SJCRH30 (cell line): ENCODE measurements around the gene C16orf95. TPM values are rescaled to one million over a fixed set of nuclear protein-coding genes. Genes with fewer than 3 reads are reported as not detected.

Source experiments
- DNase-seq, 2 experiments: peaks; one replicate each; pipeline ENCODE4 v3.0.0-alpha.2; 2015 to 2020
- H3K27ac ChIP-seq: fragments of 250-450 bp; sonication (Bioruptor Pico); 2 replicates; pipeline ENCODE4 v1.5.1; 2020; ENCODE audit warnings: mild to moderate bottlenecking, moderate library complexity
- H3K27me3 ChIP-seq: fragments of 250-450 bp; sonication (Bioruptor Pico); 2 replicates; pipeline ENCODE4 v1.5.1; 2020; ENCODE audit warnings: mild to moderate bottlenecking, moderate library complexity
- H3K36me3 ChIP-seq: fragments of 250-450 bp; sonication (Bioruptor Pico); 2 replicates; pipeline ENCODE4 v1.5.1; 2020; ENCODE audit warnings: mild to moderate bottlenecking, moderate library complexity
- H3K4me1 ChIP-seq: fragments of 250-450 bp; sonication (Bioruptor Pico); 2 replicates; pipeline ENCODE4 v1.5.1; 2020; ENCODE audit warnings: mild to moderate bottlenecking, moderate library complexity
- H3K4me3 ChIP-seq: fragments of 250-450 bp; sonication (Bioruptor Pico); 2 replicates; pipeline ENCODE4 v1.5.1; 2020; ENCODE audit warnings: mild to moderate bottlenecking, moderate library complexity
- H3K9me3 ChIP-seq: fragments of 250-450 bp; sonication (Bioruptor Pico); replicated peaks from 2 replicates; pipeline ENCODE4 v1.5.1; 2020; ENCODE audit warnings: mild to moderate bottlenecking, moderate library complexity
- total RNA-seq: library from RNA; depleted of rRNA; stranded (reverse); fragments of >200 nt; shearing (Covaris generic); gene quantifications from 2 replicates; pipeline ENCODE4 v1.2.3, GENCODE V29; 2014

Gene C16orf95
- total RNA-seq, 1 experiment from 2014 or later = 1.5 TPM

DNA sequence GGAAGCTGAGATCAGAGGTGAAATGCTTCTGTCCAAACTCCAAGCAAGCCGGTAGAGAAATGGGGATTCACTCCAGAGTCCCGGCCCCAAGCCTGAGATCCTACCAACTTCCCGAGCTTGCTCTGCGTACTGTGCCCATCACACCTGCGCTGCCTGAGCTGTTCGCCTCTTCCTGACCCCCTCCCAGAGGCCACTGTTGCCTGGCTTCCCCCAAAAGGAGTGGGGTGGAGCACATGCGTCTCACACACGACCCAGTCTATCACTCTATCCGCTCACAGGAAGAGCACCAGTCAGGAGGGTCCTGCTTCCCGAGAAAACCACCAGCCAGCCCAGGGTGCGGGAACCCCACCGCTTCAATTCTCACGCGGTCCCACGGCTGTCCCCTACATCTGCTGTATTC lies 13.5 kb upstream of the C16orf95 start:
- no peak overlapping the region for H3K27ac ChIP-seq
- no peaks in the 10 kb centered on the region for H3K4me1 ChIP-seq
- DNase-seq = no peak
- H3K4me3 ChIP-seq = no peak overlapping the region
- H3K9me3 ChIP-seq = no peaks in the 10 kb centered on the region
- H3K27me3 ChIP-seq = no peaks in the 10 kb centered on the region
- H3K36me3 ChIP-seq = no peaks in the 10 kb centered on the region

DNA sequence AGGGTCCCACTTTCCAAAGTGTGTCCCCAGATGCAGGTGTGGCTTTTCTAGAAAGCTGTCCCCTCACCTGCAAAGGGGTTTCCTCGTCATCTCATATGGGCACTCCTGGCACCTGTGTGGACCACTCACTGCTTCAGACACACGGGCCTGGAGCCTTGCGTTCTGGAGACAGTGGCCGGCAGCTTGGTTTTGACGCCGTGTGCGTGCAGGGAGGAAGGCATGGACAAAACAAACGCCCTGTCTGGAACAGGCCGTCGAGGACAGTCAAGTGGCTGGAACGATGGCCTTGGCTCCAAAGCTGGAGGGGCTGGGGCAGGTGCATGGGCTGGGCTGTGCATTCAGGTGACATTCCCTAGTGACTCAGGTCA lies 13.0 kb upstream of the C16orf95 start:
- H3K9me3 ChIP-seq = no peaks in the 10 kb centered on the region
- no peaks in the 10 kb centered on the region for H3K36me3 ChIP-seq
- no peak for DNase-seq
- no peak overlapping the region for H3K4me3 ChIP-seq
- H3K27ac ChIP-seq = no peak overlapping the region
- no peaks in the 10 kb centered on the region for H3K4me1 ChIP-seq
- H3K27me3 ChIP-seq = no peaks in the 10 kb centered on the region

DNA sequence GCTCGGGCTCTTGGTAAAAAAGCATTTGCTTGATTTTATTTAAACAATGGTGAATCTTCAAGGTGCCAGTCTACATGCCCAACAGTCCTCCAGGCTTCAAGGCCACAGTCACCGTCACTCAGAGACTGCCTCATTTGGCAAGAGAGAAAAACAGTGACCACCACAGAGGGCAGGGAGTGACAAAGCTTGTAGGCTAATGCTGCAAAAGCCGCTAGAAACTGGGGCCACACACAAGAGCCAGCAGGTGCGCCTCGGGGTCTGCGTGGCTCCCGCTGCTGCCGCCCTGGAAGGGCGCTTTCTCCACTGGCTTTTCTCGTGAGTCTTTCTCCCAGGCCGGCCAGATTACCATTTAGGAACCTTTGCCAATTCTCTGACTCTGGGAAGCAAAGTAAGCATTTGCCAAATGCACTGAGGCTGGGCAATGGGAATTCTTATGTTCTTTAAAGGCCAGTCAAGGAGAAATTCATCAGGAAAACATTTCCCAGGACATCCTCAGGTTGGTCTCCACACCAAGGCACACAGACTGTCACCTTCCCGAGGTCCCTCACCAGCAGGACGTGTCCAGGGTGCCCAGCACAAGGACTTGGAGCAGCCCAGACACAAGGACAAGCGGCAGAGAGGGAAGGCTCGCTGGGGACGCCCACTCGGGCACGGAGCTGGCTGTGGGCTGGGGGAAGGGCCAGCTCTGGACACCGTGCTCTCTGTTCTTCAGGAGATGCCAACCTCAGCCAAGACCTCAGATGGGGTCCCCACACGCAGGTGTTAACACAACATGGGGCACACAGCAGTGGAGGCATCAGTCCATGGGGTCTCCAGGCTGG lies 12.5 kb upstream of the C16orf95 start:
- no peak for DNase-seq
- no peaks in the 10 kb centered on the region for H3K4me1 ChIP-seq
- H3K4me3 ChIP-seq = no peak overlapping the region
- no peak overlapping the region for H3K27ac ChIP-seq
- H3K27me3 ChIP-seq = no peaks in the 10 kb centered on the region
- no peaks in the 10 kb centered on the region for H3K36me3 ChIP-seq
- no peaks in the 10 kb centered on the region for H3K9me3 ChIP-seq

DNA sequence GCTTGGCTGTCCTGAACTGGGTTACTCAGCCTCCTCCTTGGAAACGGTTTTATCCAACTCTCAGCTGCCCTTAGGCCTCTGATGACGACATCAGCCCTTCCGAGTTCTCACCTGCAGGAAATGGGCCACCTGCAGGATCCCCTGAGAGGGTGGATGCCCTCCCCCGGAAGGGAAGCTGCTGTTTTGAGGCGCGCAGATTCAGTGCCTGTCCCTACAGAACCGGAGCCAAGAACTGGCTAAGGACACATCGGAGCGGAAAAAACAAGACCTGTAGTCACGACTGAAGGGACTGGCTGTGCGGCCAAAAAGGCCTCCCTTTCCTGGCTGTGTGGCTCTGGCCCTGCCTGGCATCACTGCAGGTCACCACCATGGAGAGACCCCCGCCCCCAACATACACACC lies 11.7 kb upstream of the C16orf95 start:
- no peaks in the 10 kb centered on the region for H3K36me3 ChIP-seq
- H3K27ac ChIP-seq = no peak overlapping the region
- no peaks in the 10 kb centered on the region for H3K9me3 ChIP-seq
- no peaks in the 10 kb centered on the region for H3K4me1 ChIP-seq
- no peak overlapping the region for H3K4me3 ChIP-seq
- DNase-seq = no peak
- H3K27me3 ChIP-seq = no peaks in the 10 kb centered on the region

DNA sequence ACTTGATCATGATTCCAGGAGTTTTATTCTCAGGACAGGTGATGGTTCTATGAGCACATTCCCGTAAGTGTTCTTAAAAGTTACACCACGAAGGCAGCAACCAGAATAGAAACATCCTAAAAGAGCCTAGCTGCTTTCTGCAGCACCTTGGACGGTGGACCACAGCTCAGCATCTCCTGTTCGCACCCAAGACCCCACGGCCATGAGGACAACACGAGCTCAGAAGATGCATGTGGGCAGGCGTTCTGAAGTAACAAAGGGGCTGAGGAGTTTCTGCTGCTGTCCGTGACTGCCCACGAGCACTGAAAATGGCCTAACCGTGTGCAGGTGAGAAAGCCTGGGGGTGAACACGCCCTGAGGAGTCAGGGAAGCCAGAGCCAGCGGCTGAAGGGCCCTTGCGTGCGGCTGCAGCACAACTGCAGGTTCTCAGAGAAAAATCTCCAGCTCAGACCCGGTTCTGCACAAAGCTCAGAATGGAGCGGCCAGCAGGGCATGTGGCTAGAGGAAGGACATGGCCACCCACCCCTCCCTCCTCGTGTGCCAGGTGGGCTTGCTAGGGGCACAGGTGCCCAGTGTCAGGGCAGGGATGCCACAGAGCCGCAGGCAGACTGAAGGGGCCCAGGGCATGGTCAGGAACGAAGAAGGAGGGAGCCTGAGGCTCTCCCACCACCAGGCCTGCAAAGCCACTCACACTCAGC lies 10.8 kb upstream of the C16orf95 start:
- no peaks in the 10 kb centered on the region for H3K27me3 ChIP-seq
- H3K27ac ChIP-seq = no peak overlapping the region
- H3K36me3 ChIP-seq = no peaks in the 10 kb centered on the region
- no peaks in the 10 kb centered on the region for H3K9me3 ChIP-seq
- no peak overlapping the region for H3K4me3 ChIP-seq
- DNase-seq = no peak
- H3K4me1 ChIP-seq = no peaks in the 10 kb centered on the region

DNA sequence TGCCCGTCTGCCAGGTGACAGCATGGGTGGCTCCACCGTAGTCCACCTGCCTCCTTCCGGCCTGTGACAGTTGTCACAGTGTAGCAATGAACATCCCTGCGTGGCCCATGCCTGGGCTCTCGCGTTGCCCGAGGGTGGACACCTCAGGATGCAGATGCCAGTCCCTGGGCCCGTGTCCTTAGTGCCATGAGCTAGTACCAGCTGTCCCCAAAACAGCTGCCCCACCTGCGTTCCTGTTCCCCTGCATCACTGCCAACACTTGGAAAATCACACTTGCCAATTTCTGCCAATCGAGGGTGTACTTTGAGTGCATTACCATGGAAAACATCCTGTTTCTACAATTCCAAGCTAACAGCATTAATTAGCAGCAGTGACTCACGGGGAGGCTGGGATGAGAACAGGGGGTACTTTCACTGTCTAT lies 9.0 kb upstream of the C16orf95 start:
- H3K4me1 ChIP-seq = no peaks in the 10 kb centered on the region
- no peak for DNase-seq
- no peaks in the 10 kb centered on the region for H3K36me3 ChIP-seq
- no peak overlapping the region for H3K27ac ChIP-seq
- no peak overlapping the region for H3K4me3 ChIP-seq
- no peaks in the 10 kb centered on the region for H3K27me3 ChIP-seq
- no peaks in the 10 kb centered on the region for H3K9me3 ChIP-seq

DNA sequence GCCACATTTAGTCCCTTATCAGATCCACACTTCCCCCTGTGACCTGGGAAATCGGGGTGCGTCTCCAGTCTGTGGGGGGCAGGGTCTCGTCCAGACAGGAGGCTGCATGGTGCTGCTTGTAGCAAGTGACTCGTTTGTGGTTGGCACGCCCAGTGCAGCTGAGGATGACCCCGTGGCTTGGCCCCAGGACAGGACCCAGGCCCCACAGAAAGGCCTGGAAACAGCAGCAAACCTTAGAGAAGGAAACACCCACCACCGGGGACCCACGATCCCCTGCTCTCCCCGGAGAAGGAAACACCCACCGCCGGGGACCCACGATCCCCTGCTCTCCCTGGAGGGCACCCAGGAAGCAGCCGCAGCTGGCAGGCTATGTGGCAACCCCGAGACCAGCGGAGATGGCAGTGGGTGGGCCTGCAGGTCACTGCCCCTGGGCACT lies 8.2 kb upstream of the C16orf95 start:
- no peak for DNase-seq
- H3K9me3 ChIP-seq = no peaks in the 10 kb centered on the region
- H3K36me3 ChIP-seq = no peaks in the 10 kb centered on the region
- no peaks in the 10 kb centered on the region for H3K4me1 ChIP-seq
- H3K27ac ChIP-seq = no peak overlapping the region
- H3K27me3 ChIP-seq = no peaks in the 10 kb centered on the region
- no peak overlapping the region for H3K4me3 ChIP-seq

DNA sequence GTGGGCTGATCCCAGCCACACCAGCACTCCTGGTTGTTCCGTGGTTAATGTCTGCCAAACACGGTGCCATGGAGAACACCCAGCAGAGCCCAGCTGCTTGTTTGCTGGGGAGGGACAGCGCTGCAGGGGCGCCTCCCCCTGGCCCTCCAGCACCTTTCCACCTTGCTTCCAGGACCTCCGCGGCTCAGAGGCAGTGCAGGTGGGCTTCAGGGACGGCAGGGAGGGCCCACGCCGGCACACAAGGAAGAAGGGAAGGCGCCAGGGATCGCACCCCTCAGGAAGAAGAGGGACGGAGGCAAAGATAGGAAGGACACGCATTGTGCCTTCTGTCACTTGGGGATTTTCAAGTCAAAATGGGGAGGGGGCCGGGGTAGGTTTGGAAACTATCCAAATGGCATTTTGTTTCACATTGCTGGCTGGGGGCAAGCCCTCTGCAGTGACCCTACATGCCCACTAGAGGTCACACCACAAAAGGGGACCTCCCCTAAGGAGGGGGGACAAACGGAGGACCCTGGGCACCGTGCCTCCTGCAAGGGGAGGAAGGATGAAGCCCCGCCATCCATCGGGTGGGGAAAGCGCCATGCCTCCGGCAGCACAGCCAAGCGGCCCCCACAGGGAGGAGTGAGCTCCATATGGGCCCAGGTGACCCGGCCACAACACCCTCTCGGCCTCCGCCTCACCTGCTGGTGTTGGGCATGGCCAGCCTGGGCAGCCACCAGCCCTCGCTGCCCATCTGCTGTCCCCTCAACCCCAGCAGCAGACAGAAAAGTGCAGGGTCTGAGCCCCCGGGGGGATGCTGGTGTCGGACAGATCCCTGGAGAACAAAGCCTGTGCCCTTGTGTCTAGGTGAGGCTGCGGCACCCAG lies 7.5 kb upstream of the C16orf95 start:
- H3K9me3 ChIP-seq = no peaks in the 10 kb centered on the region
- H3K4me1 ChIP-seq = no peaks in the 10 kb centered on the region
- H3K27ac ChIP-seq = no peak overlapping the region
- DNase-seq = peak; percentile 36 to 37
- H3K36me3 ChIP-seq = no peaks in the 10 kb centered on the region
- no peaks in the 10 kb centered on the region for H3K27me3 ChIP-seq
- H3K4me3 ChIP-seq = no peak overlapping the region

DNA sequence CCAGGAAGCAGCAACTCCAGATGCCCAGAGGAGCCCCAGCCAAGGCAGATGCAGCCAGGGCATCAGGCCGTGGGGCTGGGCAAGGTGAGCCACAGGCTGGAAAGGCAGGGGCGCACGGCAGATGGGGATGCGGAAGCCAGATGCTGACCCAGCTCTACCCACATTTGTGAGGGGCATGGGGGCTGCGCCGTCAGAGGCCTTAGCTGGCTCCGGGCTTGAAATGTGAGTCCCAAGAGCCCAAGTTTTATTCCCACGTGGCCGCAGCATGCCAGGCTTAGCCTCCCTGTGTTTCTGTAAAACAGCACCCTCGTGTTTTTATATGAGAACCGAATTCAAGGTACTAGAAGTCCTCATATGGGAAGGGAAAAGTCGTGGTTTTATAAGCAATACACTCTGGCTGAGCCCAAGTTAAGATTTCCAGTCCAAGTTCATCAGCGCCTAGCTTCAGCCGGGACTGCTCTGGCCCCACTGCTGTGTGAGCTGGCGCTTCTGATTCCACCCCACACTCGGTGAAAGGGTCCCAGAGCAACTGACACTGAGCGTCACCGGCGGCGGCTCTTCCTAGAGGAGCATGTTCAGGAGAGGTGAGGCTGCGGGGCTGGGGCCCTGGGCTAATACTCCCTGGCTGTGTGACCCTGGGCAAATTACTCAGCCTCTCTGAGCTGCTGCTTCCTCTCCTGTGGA lies 6.7 kb upstream of the C16orf95 start:
- Histone ChIP-seq H3K36me3 (no peaks in the 10 kb centered on the region), H3K9me3 (no peaks in the 10 kb centered on the region), H3K27me3 (no peaks in the 10 kb centered on the region), H3K27ac (no peak overlapping the region), H3K4me1 (no peaks in the 10 kb centered on the region), H3K4me3 (no peak overlapping the region)
- DNase-seq = no peak

DNA sequence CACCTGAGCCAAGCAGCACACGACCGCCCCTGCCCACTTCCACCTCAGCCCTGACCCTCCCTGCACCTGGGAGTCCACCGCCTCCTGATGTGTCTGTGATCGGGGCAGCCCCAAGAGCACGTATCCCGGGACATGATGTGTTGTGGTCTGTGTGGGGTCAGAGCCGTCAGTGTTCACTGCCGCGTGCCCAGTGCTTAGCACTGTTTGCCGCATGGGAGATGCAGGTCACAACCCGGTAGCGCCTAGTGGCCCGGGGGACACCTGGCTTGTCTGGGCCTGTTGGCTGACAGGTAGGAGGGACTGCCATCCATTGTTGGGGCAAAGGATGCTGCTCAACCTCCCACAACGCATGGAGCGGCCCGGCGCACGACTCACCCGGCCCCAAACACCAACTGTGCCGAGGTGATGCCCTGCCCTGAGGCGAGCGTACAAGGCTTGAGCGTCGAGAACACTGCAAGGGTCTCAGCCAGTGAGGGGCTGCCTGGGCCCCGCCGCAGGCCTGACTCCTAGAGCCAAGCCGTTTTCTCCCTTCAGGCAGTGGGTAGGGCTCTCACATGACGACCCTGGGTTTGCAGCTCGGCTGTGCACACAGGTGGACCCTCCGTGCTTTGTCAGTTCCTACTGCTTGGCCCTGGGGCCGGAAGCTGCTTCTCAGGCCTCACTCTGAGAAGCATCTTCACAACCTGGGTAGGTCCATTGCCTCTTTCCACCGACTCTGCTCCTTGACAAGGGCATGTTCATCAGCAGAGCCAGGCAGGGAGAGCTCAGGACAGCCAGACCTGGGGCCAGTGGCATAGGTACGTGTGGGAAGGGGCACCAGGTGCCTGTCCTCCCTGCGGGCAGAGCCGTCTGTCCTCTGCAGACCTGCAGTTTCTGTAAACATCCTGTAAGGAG lies 5.9 kb upstream of the C16orf95 start:
- Histone ChIP-seq H3K4me3 (no peak overlapping the region), H3K27me3 (no peaks in the 10 kb centered on the region), H3K9me3 (no peaks in the 10 kb centered on the region), H3K4me1 (peaks cover 2% of the 10 kb centered on the region; the same call in 1 of the 2 replicates), H3K36me3 (no peaks in the 10 kb centered on the region), H3K27ac (no peak overlapping the region)
- no peak for DNase-seq

DNA sequence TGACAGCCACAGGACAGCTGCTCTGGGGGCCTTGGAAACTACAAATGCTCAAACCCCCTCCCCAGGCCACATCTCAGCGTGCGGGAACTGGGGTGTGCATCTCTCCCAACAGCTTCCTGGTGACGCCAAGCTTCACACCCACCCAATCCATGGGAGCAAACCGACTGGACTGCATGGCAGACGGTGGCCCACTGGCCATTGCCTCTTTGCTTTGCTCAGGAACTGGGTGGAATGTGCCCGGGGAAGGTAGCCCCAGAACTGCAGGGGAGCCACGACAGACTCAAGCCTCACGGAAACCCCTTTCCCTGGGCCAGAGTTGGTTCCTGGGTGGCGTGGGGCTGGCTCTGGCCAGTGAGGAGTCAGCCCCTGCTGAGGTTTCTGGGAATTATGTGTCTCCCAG lies 5.2 kb upstream of the C16orf95 start:
- Histone ChIP-seq H3K4me1 (peaks cover 2% of the 10 kb centered on the region; the same call in 1 of the 2 replicates), H3K27ac (no peak overlapping the region), H3K36me3 (no peaks in the 10 kb centered on the region), H3K27me3 (no peaks in the 10 kb centered on the region), H3K4me3 (no peak overlapping the region), H3K9me3 (no peaks in the 10 kb centered on the region)
- no peak for DNase-seq

DNA sequence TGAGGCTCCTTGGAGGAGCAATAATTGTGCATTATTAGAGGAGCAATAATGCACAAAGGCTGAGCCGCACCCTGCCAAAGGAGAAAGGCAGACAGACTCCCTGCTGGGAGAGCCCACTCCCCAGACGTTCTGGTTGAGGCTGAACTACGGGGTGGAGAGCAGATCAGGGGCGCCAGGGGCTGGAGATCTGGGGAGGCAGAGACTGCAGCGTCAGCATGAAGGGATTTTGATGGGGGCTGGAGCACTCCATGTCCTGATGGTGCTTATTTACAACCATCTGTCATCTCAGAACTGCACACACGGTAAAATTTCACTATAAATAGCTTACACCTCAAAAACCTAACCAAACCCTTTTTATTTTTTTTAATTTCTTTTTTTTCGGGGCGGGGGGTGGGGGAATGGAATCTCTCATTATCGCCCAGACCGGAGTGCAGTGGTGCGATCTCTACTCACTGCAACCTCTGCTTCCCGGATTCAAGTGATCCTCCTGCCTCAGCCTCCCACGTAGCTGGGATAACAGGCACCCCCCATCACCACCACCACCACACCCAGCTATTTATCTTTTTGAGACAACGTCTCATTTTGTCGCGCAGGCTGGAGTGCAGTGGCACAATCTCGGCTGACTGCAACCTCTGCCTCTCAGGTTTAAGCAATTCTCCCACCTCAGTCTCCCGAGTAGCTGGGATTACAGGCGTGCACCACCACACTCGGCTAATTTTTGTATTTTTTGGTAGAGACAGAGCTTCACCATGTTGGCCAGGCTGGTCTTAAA lies 4.3 kb upstream of the C16orf95 start:
- DNase-seq = no peak
- Histone ChIP-seq H3K27me3 (no peaks in the 10 kb centered on the region), H3K9me3 (no peaks in the 10 kb centered on the region)

More for the DNA sequence above, 4.3 kb upstream of the C16orf95 start:
- Histone ChIP-seq H3K4me3 (no peak overlapping the region), H3K27ac (no peak overlapping the region), H3K4me1 (peaks cover 2% of the 10 kb centered on the region; the same call in 1 of the 2 replicates), H3K36me3 (no peaks in the 10 kb centered on the region)
